ENCODE results near the gene GNRHR. TPM values are rescaled to one million over a fixed set of nuclear protein-coding genes. Genes with fewer than 3 reads are reported as not detected.
"Not testable (repeated sequence)": the region's sequence is repeated elsewhere in the genome, so short reads cannot be mapped to it uniquely, and the experiment has no call there.

The GNRHR gene
- total RNA-seq, 1 donor from 2014 or later, result under 0.01 TPM

DNA sequence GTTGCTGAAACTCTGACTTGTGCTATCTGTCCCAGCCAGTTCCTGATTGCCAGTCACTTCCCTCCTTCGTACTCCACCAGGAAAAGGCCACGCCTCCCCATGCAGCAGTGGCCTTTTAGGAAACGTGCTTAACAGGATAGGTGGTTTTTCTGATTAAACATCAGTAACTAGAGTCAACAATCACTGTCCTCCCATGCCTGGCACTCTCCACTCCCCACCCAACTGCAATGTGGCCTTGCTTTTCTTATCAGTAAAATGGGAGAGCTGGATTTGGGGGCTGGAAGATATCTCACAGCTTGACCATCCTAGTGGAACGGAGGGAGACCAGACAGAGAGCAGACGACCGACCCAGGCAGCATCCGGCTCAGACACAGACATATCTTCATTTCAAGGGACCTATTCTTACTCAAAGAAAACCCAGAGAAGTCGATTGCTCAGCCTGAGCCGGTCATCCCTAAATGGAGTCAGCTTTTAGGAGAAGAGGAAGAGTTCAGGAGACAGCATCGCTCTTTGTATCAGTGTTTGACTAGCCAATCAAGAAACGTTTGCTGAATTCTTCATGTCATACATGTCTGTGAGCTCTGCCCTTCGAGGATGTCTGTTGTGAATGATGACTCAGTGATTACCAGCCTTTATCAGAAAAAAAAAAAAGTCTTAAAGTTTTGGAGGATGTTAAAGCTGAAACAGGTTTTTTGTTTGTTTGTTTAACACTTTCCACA, 40.5 kb downstream of the GNRHR start:
- Histone ChIP-seq H3K4me3 (ENCODE audit: low read depth, low read length) (no peak overlapping the region), H3K36me3 (ENCODE audit: control insufficient read depth, insufficient read depth, low read length) (peaks cover 6% of the 10 kb centered on the region), H3K27me3 (ENCODE audit: control insufficient read depth, insufficient read depth, low read length) (no peaks in the 10 kb centered on the region)
- FAIRE-seq (no peak), DNase-seq (ENCODE audit: low read depth) (peak; percentile 86)
- TF ChIP-seq, protein P1, sequence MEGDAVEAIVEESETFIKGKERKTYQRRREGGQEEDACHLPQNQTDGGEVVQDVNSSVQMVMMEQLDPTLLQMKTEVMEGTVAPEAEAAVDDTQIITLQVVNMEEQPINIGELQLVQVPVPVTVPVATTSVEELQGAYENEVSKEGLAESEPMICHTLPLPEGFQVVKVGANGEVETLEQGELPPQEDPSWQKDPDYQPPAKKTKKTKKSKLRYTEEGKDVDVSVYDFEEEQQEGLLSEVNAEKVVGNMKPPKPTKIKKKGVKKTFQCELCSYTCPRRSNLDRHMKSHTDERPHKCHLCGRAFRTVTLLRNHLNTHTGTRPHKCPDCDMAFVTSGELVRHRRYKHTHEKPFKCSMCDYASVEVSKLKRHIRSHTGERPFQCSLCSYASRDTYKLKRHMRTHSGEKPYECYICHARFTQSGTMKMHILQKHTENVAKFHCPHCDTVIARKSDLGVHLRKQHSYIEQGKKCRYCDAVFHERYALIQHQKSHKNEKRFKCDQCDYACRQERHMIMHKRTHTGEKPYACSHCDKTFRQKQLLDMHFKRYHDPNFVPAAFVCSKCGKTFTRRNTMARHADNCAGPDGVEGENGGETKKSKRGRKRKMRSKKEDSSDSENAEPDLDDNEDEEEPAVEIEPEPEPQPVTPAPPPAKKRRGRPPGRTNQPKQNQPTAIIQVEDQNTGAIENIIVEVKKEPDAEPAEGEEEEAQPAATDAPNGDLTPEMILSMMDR (IDR thresholded peaks at IDR 0.05; ENCODE audit: insufficient read depth, low read length, severe bottlenecking), result no peak

GRCh38 chr4:67712650-67713528, 41.3 kb downstream of the GNRHR start:
- TF ChIP-seq, protein P1 (IDR thresholded peaks at IDR 0.05; ENCODE audit: insufficient read depth, low read length, severe bottlenecking), result no peak
- Histone ChIP-seq H3K27me3 (ENCODE audit: control insufficient read depth, insufficient read depth, low read length) (no peaks in the 10 kb centered on the region), H3K4me3 (ENCODE audit: low read depth, low read length) (no peak overlapping the region), H3K36me3 (ENCODE audit: control insufficient read depth, insufficient read depth, low read length) (peaks cover 6% of the 10 kb centered on the region)
- FAIRE-seq (no peak), DNase-seq (ENCODE audit: low read depth) (no peak)

- DNase-seq (ENCODE audit: low read depth) (no peak), FAIRE-seq (no peak)
These were observed 42.1 kb downstream of the GNRHR start for GRCh38 chr4:67712000-67712625.

DNA sequence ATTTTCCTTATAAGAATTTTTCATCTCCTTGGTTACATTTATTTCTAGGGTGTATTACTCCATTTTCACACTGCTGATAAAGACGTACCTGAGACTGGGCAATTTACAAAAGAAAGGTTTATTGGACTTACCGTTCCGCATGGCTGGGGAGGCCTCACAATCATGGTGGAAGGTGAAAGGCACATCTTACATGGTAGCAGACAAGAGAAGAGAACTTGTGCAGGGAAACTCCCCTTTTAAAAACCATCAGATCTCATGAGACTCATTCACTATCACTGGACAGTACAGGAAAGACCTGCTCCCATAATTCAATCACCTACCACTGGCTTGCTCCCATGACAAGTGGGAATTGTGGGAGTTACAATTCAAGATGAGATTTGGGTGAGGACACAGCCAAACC, 47.5 kb downstream of the GNRHR start:
- not testable (repeated sequence) for H3K27me3 ChIP-seq (ENCODE audit: control insufficient read depth, insufficient read depth, low read length); H3K36me3 ChIP-seq (ENCODE audit: control insufficient read depth, insufficient read depth, low read length); H3K4me3 ChIP-seq (ENCODE audit: low read depth, low read length); DNase-seq (ENCODE audit: low read depth); FAIRE-seq

More at GRCh38 chr4:67712000-67712625, 42.1 kb downstream of the GNRHR start:
- Histone ChIP-seq H3K36me3 (ENCODE audit: control insufficient read depth, insufficient read depth, low read length) (peaks cover 6% of the 10 kb centered on the region), H3K27me3 (ENCODE audit: control insufficient read depth, insufficient read depth, low read length) (no peaks in the 10 kb centered on the region), H3K4me3 (ENCODE audit: low read depth, low read length) (no peak overlapping the region)
- TF ChIP-seq, protein P1 (IDR thresholded peaks at IDR 0.05; ENCODE audit: insufficient read depth, low read length, severe bottlenecking), result no peak

- FAIRE-seq (no peak), DNase-seq (ENCODE audit: low read depth) (no peak)
- H3K27me3 ChIP-seq (ENCODE audit: control insufficient read depth, insufficient read depth, low read length), result no peaks in the 10 kb centered on the region
- TF ChIP-seq, protein P1 (IDR thresholded peaks at IDR 0.05; ENCODE audit: insufficient read depth, low read length, severe bottlenecking), result no peak
- no peaks in the 10 kb centered on the region for H3K36me3 ChIP-seq (ENCODE audit: control insufficient read depth, insufficient read depth, low read length)
- H3K4me3 ChIP-seq (ENCODE audit: low read depth, low read length), result no peak overlapping the region
These were observed 49.3 kb downstream of the GNRHR start for GRCh38 chr4:67704843-67705242.

DNA sequence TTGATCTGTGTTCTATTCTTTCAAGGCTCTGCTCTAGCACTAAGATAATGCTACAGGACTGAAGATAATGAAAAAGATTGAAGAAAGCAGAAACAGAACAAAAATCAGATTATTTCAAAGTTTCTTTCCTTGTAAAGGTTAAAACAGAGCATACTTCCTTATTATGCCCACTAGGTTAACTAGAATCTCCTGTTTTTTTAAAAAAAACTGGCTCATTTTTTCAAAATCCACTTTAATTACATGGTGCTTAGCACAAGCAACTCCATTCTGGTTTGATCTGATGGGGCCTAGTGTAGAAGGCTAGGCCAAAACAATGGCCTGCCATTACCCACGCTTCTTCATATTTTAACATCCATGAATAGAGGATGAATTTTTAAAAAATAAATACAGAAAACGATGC, 52.0 kb downstream of the GNRHR start:
- FAIRE-seq (no peak), DNase-seq (ENCODE audit: low read depth) (no peak)
- Histone ChIP-seq H3K4me3 (ENCODE audit: low read depth, low read length) (no peak overlapping the region), H3K27me3 (ENCODE audit: control insufficient read depth, insufficient read depth, low read length) (no peaks in the 10 kb centered on the region), H3K36me3 (ENCODE audit: control insufficient read depth, insufficient read depth, low read length) (no peaks in the 10 kb centered on the region)
- TF ChIP-seq, protein P1 (IDR thresholded peaks at IDR 0.05; ENCODE audit: insufficient read depth, low read length, severe bottlenecking), result no peak
